K562 (cell line): ENCODE results near the gene POLR1C. TPM values are rescaled to one million over a fixed set of nuclear protein-coding genes. Genes with fewer than 3 reads are reported as not detected.
A peak's percentile ranks its signal among the peaks of the same experiment; 100 is the strongest.

Experiments used
- ATAC-seq: fragments of 200-7000 bp; cut with Tn5 transposase; 3 replicates; pipeline ENCODE4 v1.9.1; 2020; ENCODE audit warnings: moderate library complexity
- Bru-seq: library from RNA; stranded (reverse); fragments of 400-500 nt; gene quantifications from one replicate; lab custom pipeline; 2021; lab: Mats Ljungman, UMichigan
- BruChase-seq, 2 experiments: library from RNA; stranded (reverse); fragments of 400-500 nt; gene quantifications; one replicate each; lab custom pipeline; 2021; lab: Mats Ljungman, UMichigan
- BruUV-seq: library from RNA; stranded (reverse); fragments of 400-500 nt; replicated peaks from 2 replicates; lab custom pipeline; 2021; lab: Mats Ljungman, UMichigan
- CTCF ChIA-PET: fragments of 300-600 bp; formaldehyde crosslinking; extraction: SDS; loops from one replicate; lab custom pipeline; 2021; ENCODE audit warnings: low intra/inter-chr PET ratio; lab: Yijun Ruan, JAX
- POLR2A ChIA-PET: fragments of 300-600, 350-650 bp; sonication (Branson Sonifier 250); formaldehyde crosslinking; extraction: SDS; loops from one replicate; lab custom pipeline; 2021; ENCODE audit warnings: antibody characterized with exemption, inconsistent platforms; lab: Yijun Ruan, JAX
- DNase-seq, 4 experiments: peaks; one replicate each; pipeline versions ENCODE4 v3.0.0 to v3.0.0-alpha.2; 2011 to 2018; ENCODE audit warnings: low spot score in 3 of 4, mixed read lengths in 3 of 4; ENCODE audit errors: extremely low read depth in 1 of 4
- FAIRE-seq: peaks from 2 replicates; lab custom pipeline; 2011; peaks lifted over from hg19 to GRCh38; lab: Jason Lieb, UNC
- H2AFZ ChIP-seq: 2 replicates; pipeline ENCODE4 v1.6.0; 2011; ENCODE audit warnings: low read depth, low read length, control low read depth, inconsistent platforms
- H3K27ac ChIP-seq: fragments of 200-600 bp; 3 replicates; pipeline ENCODE4 v1.8.0; 2011; ENCODE audit warnings: low read depth, mild to moderate bottlenecking, control low read depth, inconsistent platforms, low read length, moderate library complexity, mixed read lengths; ENCODE audit errors: extremely low read depth
- H3K27me3 ChIP-seq, 2 experiments: fragments of 300-600 bp in 1 of 2; 2 replicates in 1 of 2; 3 replicates in 1 of 2; pipeline versions ENCODE4 v1.6.0 to v1.8.0; 2011; ENCODE audit warnings: inconsistent platforms in 2 of 2, low read length in 2 of 2, mild to moderate bottlenecking in 1 of 2, mixed read lengths in 1 of 2, moderate library complexity in 1 of 2; ENCODE audit not compliant: control insufficient read depth in 2 of 2, insufficient read depth in 2 of 2
- H3K36me3 ChIP-seq: fragments of 300-600 bp; 3 replicates; pipeline ENCODE4 v1.8.0; 2011; ENCODE audit warnings: mild to moderate bottlenecking, low read length, inconsistent platforms; ENCODE audit not compliant: control insufficient read depth, insufficient read depth
- H3K4me1 ChIP-seq, 2 experiments: fragments of 200-600 bp in 1 of 2; replicated peaks in 1 of 2; 2 replicates in 1 of 2; 3 replicates in 1 of 2; pipeline versions ENCODE4 v1.5.1 to v1.8.0; 2011; ENCODE audit warnings: inconsistent platforms in 2 of 2, low read length in 2 of 2, mild to moderate bottlenecking in 1 of 2, mixed read lengths in 1 of 2, moderate library complexity in 1 of 2; ENCODE audit not compliant: control insufficient read depth in 2 of 2, insufficient read depth in 2 of 2
- H3K4me2 ChIP-seq: 2 replicates; pipeline ENCODE4 v1.6.1; 2011; ENCODE audit warnings: low read length, control low read depth, inconsistent platforms, mixed read lengths; ENCODE audit not compliant: insufficient read depth
- H3K4me3 ChIP-seq: fragments of 200-600 bp; sonication (generic), shearing (Covaris generic); 2 replicates; pipeline ENCODE4 v1.5.1; 2016; ENCODE audit warnings: control low read depth, inconsistent platforms
- H3K79me2 ChIP-seq: fragments of 200-600 bp; 3 replicates; pipeline ENCODE4 v1.8.0; 2011; ENCODE audit warnings: low read length, inconsistent platforms; ENCODE audit not compliant: control insufficient read depth, insufficient read depth
- H3K9ac ChIP-seq, 2 experiments: 2 replicates each; pipeline versions ENCODE4 v1.6.0 to v1.6.1; 2011; ENCODE audit warnings: low read depth in 2 of 2, low read length in 2 of 2, control low read depth in 1 of 2, inconsistent platforms in 1 of 2, mild to moderate bottlenecking in 1 of 2, mixed read lengths in 1 of 2; ENCODE audit not compliant: insufficient read depth in 1 of 2
- H3K9me1 ChIP-seq: one replicate; pipeline ENCODE4 v1.6.0; 2011; ENCODE audit warnings: inconsistent platforms, mild to moderate bottlenecking, low read length, moderate library complexity; ENCODE audit not compliant: control insufficient read depth, insufficient read depth
- H3K9me3 ChIP-seq: replicated peaks from 2 replicates; pipeline ENCODE4 v1.5.1; 2011; ENCODE audit warnings: low read depth, low read length, inconsistent platforms; ENCODE audit not compliant: control insufficient read depth, insufficient read depth
- H4K20me1 ChIP-seq: replicated peaks from 2 replicates; pipeline ENCODE4 v1.6.1; 2011; ENCODE audit warnings: low read length, inconsistent platforms, mixed read lengths; ENCODE audit not compliant: control insufficient read depth, insufficient read depth
- CTBP1 ChIP-seq: fragments of 450-650 bp; IDR thresholded peaks from 2 replicates; pipeline ENCODE4 v1.6.1; 2016; ENCODE audit warnings: borderline replicate concordance
- ETV1 ChIP-seq: fragments of 450-650 bp; conservative IDR thresholded peaks from 2 replicates; pipeline ENCODE4 v1.6.1; 2016; ENCODE audit warnings: missing genetic modification characterization, control low read depth, low read depth, missing compliant biosample characterization
- FOSL1 ChIP-seq: fragments of 200-800 bp; sonication (Bioruptor generic); conservative IDR thresholded peaks from 2 replicates; pipeline ENCODE4 v1.6.1; 2016; ENCODE audit warnings: missing genetic modification characterization, missing compliant biosample characterization
- HDAC1 ChIP-seq, 2 experiments: fragments of 450-650 bp; IDR thresholded peaks; 2 replicates each; pipeline ENCODE4 v1.6.1; 2016 to 2017; ENCODE audit warnings: inconsistent platforms in 1 of 2, mild to moderate bottlenecking in 1 of 2, moderate library complexity in 1 of 2
- MTA3 ChIP-seq: fragments of 450-650 bp; formaldehyde crosslinking; IDR thresholded peaks from 2 replicates; pipeline ENCODE4 v1.6.1; 2017; ENCODE audit warnings: mild to moderate bottlenecking, borderline replicate concordance
- TRIM24 ChIP-seq, 2 experiments: fragments of 450-650 bp; IDR thresholded peaks; 2 replicates each; pipeline ENCODE4 v1.6.1; 2016
- ZNF584 ChIP-seq: fragments of 200-800 bp; sonication (Bioruptor generic); IDR thresholded peaks from 2 replicates; pipeline ENCODE4 v1.6.1; 2016; ENCODE audit warnings: low read depth, mild to moderate bottlenecking, missing genetic modification characterization, missing compliant biosample characterization
- WGBS: fragments of 100-300 bp; shearing (Covaris generic); methylation state at CpG from one replicate; pipeline ENCODE4 v1.1.6; 2016; ENCODE audit warnings: low coverage, mixed read lengths; ENCODE audit not compliant: insufficient coverage; ENCODE audit errors: missing lambda C conversion rate; 5-methylcytosine and 5-hydroxymethylcytosine counted together
- in situ Hi-C: fragments of 300-500 bp; cut with MboI; formaldehyde crosslinking; loops from 4 replicates; pipeline ENCODE4 v1.15.0; 2018; ENCODE audit warnings: inconsistent platforms, mixed read lengths
- intact Hi-C: fragments of 100-400 bp; cut with micrococcal nuclease; formaldehyde crosslinking; loops from 2 replicates; pipeline ENCODE4 v1.14.2; 2022
- long read RNA-seq, 3 experiments: library from polyadenylated mRNA in 2 of 3; library from RNA in 1 of 3; unstranded in 2 of 3; stranded (forward) in 1 of 3; transcript quantifications; one replicate each; pipeline ENCODE4 v2.0.0, GENCODE V29; 2019 to 2022
- polyA minus RNA-seq, 3 experiments: library from RNA; depleted of rRNA, polyadenylated mRNA; stranded (reverse); fragments of >200 nt; gene quantifications; 2 replicates each; pipeline ENCODE4 v1.2.3, GENCODE V29; 2011
- polyA plus RNA-seq, 8 experiments: library from polyadenylated mRNA; depleted of rRNA in 4 of 8; stranded (reverse) in 5 of 8; unstranded in 3 of 8; fragments of >200 nt; fragmentation: Nextera tagmentation in 2 of 8; fragmentation: Illumina TruSeq in 1 of 8; extraction: Ambion mirVana in 2 of 8; extraction: Trizol in 1 of 8; gene quantifications; 2 replicates each; pipeline versions ENCODE4 v1.2.1 to v1.2.3, GENCODE V29; 2011 to 2014; ENCODE audit warnings: inconsistent platforms in 1 of 8, missing spikeins in 1 of 8
- total RNA-seq, 7 experiments: library from RNA; depleted of rRNA in 6 of 7; stranded (reverse); fragments of >200 nt in 6 of 7; fragmentation: Illumina TruSeq in 2 of 7; extraction: Trizol in 2 of 7; gene quantifications; 2 replicates each; pipeline versions ENCODE4 v1.2.1 to v1.2.3, GENCODE V29; 2011 to 2021; ENCODE audit warnings: low replicate concordance in 1 of 7
- TF ChIP-seq, protein P1 (sequence below): IDR thresholded peaks from 2 replicates; pipeline ENCODE4 v1.6.1; 2012; ENCODE audit warnings: low read depth, low read length, improper control_type of control experiment, borderline replicate concordance
- TF ChIP-seq, protein P2 (sequence below): sonication (generic); formaldehyde crosslinking; IDR thresholded peaks from 2 replicates; pipeline ENCODE4 v1.8.1; 2023; ENCODE audit warnings: mild to moderate bottlenecking, missing genetic modification reagents

Gene POLR1C, protein sequence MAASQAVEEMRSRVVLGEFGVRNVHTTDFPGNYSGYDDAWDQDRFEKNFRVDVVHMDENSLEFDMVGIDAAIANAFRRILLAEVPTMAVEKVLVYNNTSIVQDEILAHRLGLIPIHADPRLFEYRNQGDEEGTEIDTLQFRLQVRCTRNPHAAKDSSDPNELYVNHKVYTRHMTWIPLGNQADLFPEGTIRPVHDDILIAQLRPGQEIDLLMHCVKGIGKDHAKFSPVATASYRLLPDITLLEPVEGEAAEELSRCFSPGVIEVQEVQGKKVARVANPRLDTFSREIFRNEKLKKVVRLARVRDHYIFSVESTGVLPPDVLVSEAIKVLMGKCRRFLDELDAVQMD
- total RNA-seq (2011; cell fraction: chromatin; rRNA removed; ENCODE audit: low replicate concordance): 232 and 283 TPM in 2 replicates
- total RNA-seq (2011; cell fraction: nucleolus; rRNA removed): 153 TPM in 2 replicates
- 142 and 162 TPM in 2 replicates for total RNA-seq (2011; cell fraction: nucleoplasm; rRNA removed)
- 74.8 and 83.5 TPM in 2 replicates for total RNA-seq (2014; rRNA removed)
- total RNA-seq (2014; rRNA removed; fragmentation: Illumina TruSeq; extraction: Trizol): 109 and 114 TPM in 2 replicates
- 103 and 104 TPM in 2 replicates for total RNA-seq (2015; rRNA removed; fragmentation: Illumina TruSeq; extraction: Trizol)
- 116 and 120 TPM in 2 replicates for total RNA-seq (2021)
- polyA plus RNA-seq (2011; rRNA removed): 173 and 226 TPM in 2 replicates
- polyA plus RNA-seq (2011; cell fraction: cytosol; rRNA removed): 122 and 151 TPM in 2 replicates
- polyA plus RNA-seq (2011; cell fraction: nucleus; rRNA removed): 346 and 441 TPM in 2 replicates
- polyA plus RNA-seq (2012): 59.7 and 216 TPM in 2 replicates
- polyA plus RNA-seq (2014; fragmentation: Illumina TruSeq; extraction: Trizol): 142 and 181 TPM in 2 replicates
- polyA plus RNA-seq (2014; fragmentation: Nextera tagmentation; extraction: Ambion mirVana): 100 to 1,000 TPM; 405 to 429 TPM
- 120 and 136 TPM in 2 replicates for polyA plus RNA-seq (2014; rRNA removed)
- polyA minus RNA-seq (2011; rRNA and poly(A)+ RNA removed): 115 and 145 TPM in 2 replicates
- polyA minus RNA-seq (2011; cell fraction: cytosol; rRNA and poly(A)+ RNA removed): 35.9 and 46.4 TPM in 2 replicates
- polyA minus RNA-seq (2011; cell fraction: nucleus; rRNA and poly(A)+ RNA removed): 58.0 and 80.9 TPM in 2 replicates
- percentile 73 among the genes with signal in this experiment for Bru-seq, nascent RNA
- percentile 66 among the genes with signal in this experiment for BruChase-seq, experiment 1, labeled RNA remaining after a 2-hour chase
- BruChase-seq, experiment 2, labeled RNA remaining after a 6-hour chase: percentile 71 among the genes with signal in this experiment
- long read RNA-seq, experiment 1, transcript POLR1C-203 (9 exons, 1,355 nt): major isoform, 48 of 153 reads
- long read RNA-seq, experiment 1, partial matches to known transcripts: 32 of 153 reads
- long read RNA-seq, experiment 1, other reads (novel, unspliced or antisense): 69 of 153 reads
- long read RNA-seq, experiment 2, transcript POLR1C-203 (9 exons, 1,355 nt): major isoform, 66 of 97 reads
- long read RNA-seq, experiment 2, partial matches to known transcripts: 8 of 97 reads
- long read RNA-seq, experiment 2, other reads (novel, unspliced or antisense): 21 of 97 reads
- long read RNA-seq, experiment 3, transcript POLR1C-203 (9 exons, 1,355 nt): major isoform, 86 of 99 reads
- long read RNA-seq, experiment 3, partial matches to known transcripts: 3 of 99 reads
- long read RNA-seq, experiment 3, other reads (novel, unspliced or antisense): 7 of 99 reads

DNA sequence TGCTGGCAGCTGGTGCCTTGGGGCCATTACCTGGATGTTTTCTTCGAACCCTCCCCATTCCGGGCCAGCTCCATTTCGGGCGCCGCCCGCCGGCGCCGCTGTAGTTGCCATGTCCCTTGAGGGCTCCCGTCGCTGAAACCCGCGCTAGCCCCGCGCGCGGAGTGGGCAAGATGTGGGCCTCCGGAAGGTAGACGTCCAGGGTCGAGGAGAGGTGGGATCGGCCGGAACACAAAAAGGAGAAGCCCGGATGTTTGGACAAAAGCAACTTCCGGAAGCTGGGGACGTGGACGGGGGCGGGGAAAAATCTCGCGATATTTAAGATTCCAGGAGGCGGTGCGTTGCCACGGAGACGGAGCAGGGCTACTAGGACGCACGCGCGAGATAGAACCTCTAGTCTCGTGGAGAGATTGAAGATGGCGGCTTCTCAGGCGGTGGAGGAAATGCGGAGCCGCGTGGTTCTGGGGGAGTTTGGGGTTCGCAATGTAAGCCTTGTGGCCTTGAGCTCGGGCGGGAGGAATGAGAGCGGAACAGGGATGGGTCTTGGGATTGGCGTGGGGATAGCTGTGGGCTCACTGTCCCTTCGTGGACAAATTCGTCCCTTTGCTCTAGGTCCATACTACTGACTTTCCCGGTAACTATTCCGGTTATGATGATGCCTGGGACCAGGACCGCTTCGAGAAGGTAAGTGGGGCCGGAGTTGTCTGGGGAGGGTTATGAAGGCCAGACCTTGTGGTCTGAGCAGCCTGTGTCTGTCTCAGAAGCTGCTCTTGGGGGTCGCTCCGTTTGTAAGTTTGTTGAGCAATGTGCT is at the start of gene POLR1C, which contains the start of gene YIPF3:
Gene POLR1C (plus strand): TSS at position 393 of the 808 bp plus-strand sequence. CDS start 21 bp downstream, at position 414.
Gene YIPF3 (minus strand): TSS at position 230 of the 808 bp plus-strand sequence. CDS start 119 bp downstream, at position 111.
- in situ Hi-C loops (no loop called here), intact Hi-C loops (no loop called here)
- Histone ChIP-seq H3K36me3 (peaks cover 82% of the 10 kb centered on the region), H3K9me3 (no peaks in the 10 kb centered on the region), H3K9me1 (peaks cover 3% of the 10 kb centered on the region), H3K79me2 (peaks cover 57% of the 10 kb centered on the region), H4K20me1 (peaks cover 10% of the 10 kb centered on the region; the same call in 1 of the 2 replicates), H3K4me1 (peaks cover 10 to 19% of the 10 kb centered on the region in 2 experiments; a peak in 3 of 5 replicates), H2AFZ (peak within 1 kb of the TSS; percentile 87), H3K4me3 (peak within 1 kb of the TSS; percentile 80), H3K9ac (peak within 1 kb of the TSS; percentile 95 to 99), H3K4me2 (peak within 1 kb of the TSS; percentile 99), H3K27me3 (no peaks in the 10 kb centered on the region), H3K27ac (peak within 1 kb of the TSS; percentile 91)
- DNase-seq: peak; percentile 98 to 100 (median 99)
- TSS peak; percentile 67 for BruUV-seq
- 1% methylated on average over 57 of the region's 57 CpGs for WGBS
- ATAC-seq: peak; percentile 90
- ChIA-PET CTCF (interaction anchor here (0.6 kb wide), 2 partner anchors 182 to 444 kb away, joined by 4 to 8 read pairs; no protein-coding TSS in a partner anchor), POLR2A (interaction anchor here (0.5 to 7.1 kb wide), 20 partner anchors 9 to 513 kb away, joined by 3 to 89 read pairs (median 4); partner anchors contain the start of genes GTPBP2 and RRP36)
- FAIRE-seq: peak; percentile 91
- TF ChIP-seq HDAC1 (IDR thresholded peaks at IDR 0.05) (peak; percentile 19 to 99; a peak in 3 of 4 replicates), ZNF584 (CRISPR knock-in tag) (0 out of 2 replicates have a peak, but pooled peaks have one; percentile 49), CTBP1 (peak; percentile 58; the same call in 1 of the 2 replicates), TRIM24 (IDR thresholded peaks at IDR 0.05) (peak in 1 of 2 experiments; percentile 97; a peak in 2 of 4 replicates), FOSL1 (tag) (peak; percentile 48; the same call in 1 of the 2 replicates), ETV1 (tag) (peak; percentile 88), MTA3 (peak; percentile 89)
- TF ChIP-seq, protein P1, sequence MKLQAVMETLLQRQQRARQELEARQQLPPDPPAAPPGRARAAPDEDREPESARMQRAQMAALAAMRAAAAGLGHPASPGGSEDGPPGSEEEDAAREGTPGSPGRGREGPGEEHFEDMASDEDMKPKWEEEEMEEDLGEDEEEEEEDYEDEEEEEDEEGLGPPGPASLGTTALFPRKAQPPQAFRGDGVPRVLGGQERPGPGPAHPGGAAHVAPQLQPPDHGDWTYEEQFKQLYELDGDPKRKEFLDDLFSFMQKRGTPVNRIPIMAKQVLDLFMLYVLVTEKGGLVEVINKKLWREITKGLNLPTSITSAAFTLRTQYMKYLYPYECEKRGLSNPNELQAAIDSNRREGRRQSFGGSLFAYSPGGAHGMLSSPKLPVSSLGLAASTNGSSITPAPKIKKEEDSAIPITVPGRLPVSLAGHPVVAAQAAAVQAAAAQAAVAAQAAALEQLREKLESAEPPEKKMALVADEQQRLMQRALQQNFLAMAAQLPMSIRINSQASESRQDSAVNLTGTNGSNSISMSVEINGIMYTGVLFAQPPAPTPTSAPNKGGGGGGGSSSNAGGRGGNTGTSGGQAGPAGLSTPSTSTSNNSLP: no peak
- TF ChIP-seq, protein P2, sequence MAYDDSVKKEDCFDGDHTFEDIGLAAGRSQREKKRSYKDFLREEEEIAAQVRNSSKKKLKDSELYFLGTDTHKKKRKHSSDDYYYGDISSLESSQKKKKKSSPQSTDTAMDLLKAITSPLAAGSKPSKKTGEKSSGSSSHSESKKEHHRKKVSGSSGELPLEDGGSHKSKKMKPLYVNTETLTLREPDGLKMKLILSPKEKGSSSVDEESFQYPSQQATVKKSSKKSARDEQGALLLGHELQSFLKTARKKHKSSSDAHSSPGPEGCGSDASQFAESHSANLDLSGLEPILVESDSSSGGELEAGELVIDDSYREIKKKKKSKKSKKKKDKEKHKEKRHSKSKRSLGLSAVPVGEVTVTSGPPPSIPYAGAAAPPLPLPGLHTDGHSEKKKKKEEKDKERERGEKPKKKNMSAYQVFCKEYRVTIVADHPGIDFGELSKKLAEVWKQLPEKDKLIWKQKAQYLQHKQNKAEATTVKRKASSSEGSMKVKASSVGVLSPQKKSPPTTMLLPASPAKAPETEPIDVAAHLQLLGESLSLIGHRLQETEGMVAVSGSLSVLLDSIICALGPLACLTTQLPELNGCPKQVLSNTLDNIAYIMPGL (CRISPR knock-in tag): peak; percentile 85; the same call in 1 of the 2 replicates
